Activated B cell treated with CpG ODN at 0.5 μM for 24 hours (primary cell): ENCODE data around the gene COL23A1. TPM values are rescaled to one million over a fixed set of nuclear protein-coding genes. Genes with fewer than 3 reads are reported as not detected.

Source experiments
- ATAC-seq: fragments of 200-7000 bp; cut with Tn5 transposase; one replicate; pipeline ENCODE4 v1.10.0; 2021; ENCODE audit warnings: low read depth, mild to moderate bottlenecking, moderate library complexity
- CTCF ChIA-PET: fragments of 350-600 bp; sonication (Branson Sonifier 250); formaldehyde crosslinking; loops from one replicate; lab custom pipeline; 2021; ENCODE audit warnings: antibody characterized with exemption; lab: Charles Lee
- POLR2A ChIA-PET: fragments of 350-600 bp; sonication (Branson Sonifier 250); formaldehyde crosslinking; loops from one replicate; lab custom pipeline; 2021; ENCODE audit warnings: antibody characterized with exemption; lab: Charles Lee
- DNase-seq: peaks from one replicate; pipeline ENCODE4 v3.0.0; 2022
- H3K27ac Mint-ChIP-seq: one replicate; pipeline ENCODE4 v1.8.0; 2020; ENCODE audit warnings: mixed read lengths
- H3K27me3 Mint-ChIP-seq: one replicate; pipeline ENCODE4 v1.8.0; 2021; ENCODE audit warnings: mixed read lengths
- H3K36me3 Mint-ChIP-seq: one replicate; pipeline ENCODE4 v1.8.0; 2021; ENCODE audit warnings: low read depth, mixed read lengths
- H3K4me1 Mint-ChIP-seq: one replicate; pipeline ENCODE4 v1.8.0; 2021; ENCODE audit warnings: mixed read lengths
- H3K4me3 Mint-ChIP-seq: one replicate; pipeline ENCODE4 v1.8.0; 2020; ENCODE audit warnings: mild to moderate bottlenecking, mixed read lengths
- H3K9me3 Mint-ChIP-seq: one replicate; pipeline ENCODE4 v1.8.0; 2020; ENCODE audit warnings: mixed read lengths
- CTCF ChIP-seq: fragments of 200-600 bp; IDR thresholded peaks from one replicate; pipeline ENCODE4 v1.8.0; 2022; ENCODE audit warnings: antibody characterized with exemption, mild to moderate bottlenecking
- intact Hi-C: fragments of 100-400 bp; cut with micrococcal nuclease; formaldehyde crosslinking; loops from one replicate; pipeline ENCODE4 v1.15.1; 2024
- total RNA-seq: library from RNA; stranded (reverse); gene quantifications from 2 replicates; pipeline ENCODE4 v1.2.3, GENCODE V29; 2022

The COL23A1 gene
- total RNA-seq, 1 donor from 2014 or later = not detected

- TF ChIP-seq CTCF = no peak
- Mint-ChIP-seq H3K9me3 (no peaks in the 10 kb centered on the region), H3K27me3 (no peaks in the 10 kb centered on the region), H3K4me3 (no peak overlapping the region), H3K36me3 (no peaks in the 10 kb centered on the region), H3K4me1 (no peaks in the 10 kb centered on the region), H3K27ac (no peak overlapping the region)
- CTCF ChIA-PET = no interaction called here
- intact Hi-C loops = no loop called here
- DNase-seq (no peak), ATAC-seq (no peak)
- POLR2A ChIA-PET = no interaction called here
These were observed 54.7 kb downstream of the COL23A1 start for GRCh38 chr5:178535299-178536175.

- intact Hi-C loops = no loop called here
- CTCF ChIA-PET = no interaction called here
These were observed 57.1 kb downstream of the COL23A1 start for GRCh38 chr5:178533136-178533535.

GRCh38 chr5:178532666-178533065 is 57.5 kb downstream of the COL23A1 start:
- CTCF ChIA-PET = no interaction called here

More at GRCh38 chr5:178533136-178533535, 57.1 kb downstream of the COL23A1 start:
- TF ChIP-seq CTCF = no peak
- H3K27me3 Mint-ChIP-seq = no peaks in the 10 kb centered on the region
- no peaks in the 10 kb centered on the region for H3K4me1 Mint-ChIP-seq
- ATAC-seq (no peak), DNase-seq (no peak)
- H3K27ac Mint-ChIP-seq = no peak overlapping the region
- H3K36me3 Mint-ChIP-seq = no peaks in the 10 kb centered on the region
- POLR2A ChIA-PET = no interaction called here
- no peaks in the 10 kb centered on the region for H3K9me3 Mint-ChIP-seq
- no peak overlapping the region for H3K4me3 Mint-ChIP-seq

GRCh38 chr5:178532236-178532635 is 58.0 kb downstream of the COL23A1 start:
- DNase-seq = no peak
- H3K4me3 Mint-ChIP-seq = no peak overlapping the region
- H3K9me3 Mint-ChIP-seq = no peaks in the 10 kb centered on the region
- no peaks in the 10 kb centered on the region for H3K4me1 Mint-ChIP-seq
- no peak for TF ChIP-seq CTCF
- no peaks in the 10 kb centered on the region for H3K36me3 Mint-ChIP-seq
- CTCF ChIA-PET = no interaction called here
- no peak for ATAC-seq
- intact Hi-C loops = no loop called here
- no peak overlapping the region for H3K27ac Mint-ChIP-seq
- POLR2A ChIA-PET = no interaction called here
- H3K27me3 Mint-ChIP-seq = no peaks in the 10 kb centered on the region

More at GRCh38 chr5:178532666-178533065, 57.5 kb downstream of the COL23A1 start:
- ATAC-seq = no peak
- no peaks in the 10 kb centered on the region for H3K4me1 Mint-ChIP-seq
- H3K36me3 Mint-ChIP-seq = no peaks in the 10 kb centered on the region
- H3K27ac Mint-ChIP-seq = no peak overlapping the region
- TF ChIP-seq CTCF = no peak
- no peaks in the 10 kb centered on the region for H3K9me3 Mint-ChIP-seq
- POLR2A ChIA-PET = no interaction called here
- H3K4me3 Mint-ChIP-seq = no peak overlapping the region
- no peaks in the 10 kb centered on the region for H3K27me3 Mint-ChIP-seq
- intact Hi-C loops = no loop called here
- DNase-seq = no peak

GRCh38 chr5:178531786-178532185 is 58.4 kb downstream of the COL23A1 start:
- no peak for DNase-seq
- POLR2A ChIA-PET = no interaction called here
- CTCF ChIA-PET = no interaction called here
- TF ChIP-seq CTCF = no peak
- intact Hi-C loops = no loop called here
- Mint-ChIP-seq H3K27me3 (no peaks in the 10 kb centered on the region), H3K27ac (no peak overlapping the region), H3K4me3 (no peak overlapping the region), H3K9me3 (no peaks in the 10 kb centered on the region), H3K36me3 (no peaks in the 10 kb centered on the region), H3K4me1 (no peaks in the 10 kb centered on the region)
- no peak for ATAC-seq
